Bronchial epithelial cell (primary cell): ENCODE data around the gene CKAP5. TPM values are rescaled to one million over a fixed set of nuclear protein-coding genes. Genes with fewer than 3 reads are reported as not detected.

Source experiments
- DNase-seq: peaks from one replicate; pipeline ENCODE4 v3.0.0-alpha.2; 2010; ENCODE audit warnings: low read depth
- FAIRE-seq: peaks from 2 replicates; lab custom pipeline; 2011; peaks lifted over from hg19 to GRCh38; lab: Jason Lieb, UNC
- H3K27me3 ChIP-seq: 2 replicates; pipeline ENCODE4 v1.5.1; 2011; ENCODE audit warnings: low read length; ENCODE audit not compliant: control insufficient read depth, insufficient read depth
- H3K36me3 ChIP-seq: 2 replicates; pipeline ENCODE4 v1.5.1; 2011; ENCODE audit warnings: low read length; ENCODE audit not compliant: control insufficient read depth, insufficient read depth
- H3K4me3 ChIP-seq: 2 replicates; pipeline ENCODE4 v1.5.1; 2011; ENCODE audit warnings: mild to moderate bottlenecking, low read depth, low read length, control low read depth
- CTCF ChIP-seq: IDR thresholded peaks from 2 replicates; pipeline ENCODE4 v1.5.1; 2011; ENCODE audit warnings: mild to moderate bottlenecking, moderate library complexity, low read length, control low read depth, inconsistent platforms; ENCODE audit not compliant: insufficient read depth, severe bottlenecking
- total RNA-seq: library from RNA; depleted of rRNA; stranded (reverse); fragments of >200 nt; gene quantifications from 2 replicates; pipeline ENCODE4 v1.2.1, GENCODE V29; 2014

Gene CKAP5
- total RNA-seq, 1 donor from 2014 or later = 41.6 TPM

GRCh38 chr11:46726206-46726862 is 119.7 kb downstream of the CKAP5 start:
- H3K36me3 ChIP-seq = no peaks in the 10 kb centered on the region
- no peak overlapping the region for H3K4me3 ChIP-seq
- TF ChIP-seq CTCF = no peak
- H3K27me3 ChIP-seq = no peaks in the 10 kb centered on the region
- FAIRE-seq (no peak), DNase-seq (no peak)

GRCh38 chr11:46725338-46726205 is 120.5 kb downstream of the CKAP5 start:
- TF ChIP-seq CTCF = no peak

GRCh38 chr11:46724088-46724487 is 122.0 kb downstream of the CKAP5 start:
- Histone ChIP-seq H3K27me3 (no peaks in the 10 kb centered on the region), H3K4me3 (no peak overlapping the region), H3K36me3 (no peaks in the 10 kb centered on the region)
- TF ChIP-seq CTCF = no peak
- FAIRE-seq (no peak), DNase-seq (no peak)

More at GRCh38 chr11:46725338-46726205, 120.5 kb downstream of the CKAP5 start:
- H3K4me3 ChIP-seq = no peak overlapping the region
- no peak for DNase-seq
- H3K36me3 ChIP-seq = no peaks in the 10 kb centered on the region
- H3K27me3 ChIP-seq = no peaks in the 10 kb centered on the region
- no peak for FAIRE-seq

GRCh38 chr11:46723359-46723680 is 122.8 kb downstream of the CKAP5 start:
- no peaks in the 10 kb centered on the region for H3K27me3 ChIP-seq
- H3K36me3 ChIP-seq = no peaks in the 10 kb centered on the region
- H3K4me3 ChIP-seq = no peak overlapping the region
- FAIRE-seq (no peak), DNase-seq (no peak)
- no peak for TF ChIP-seq CTCF

GRCh38 chr11:46722566-46723358 is 123.3 kb downstream of the CKAP5 start:
- TF ChIP-seq CTCF = no peak
- Histone ChIP-seq H3K27me3 (no peaks in the 10 kb centered on the region), H3K36me3 (no peaks in the 10 kb centered on the region), H3K4me3 (no peak overlapping the region)
- no peak for DNase-seq
- FAIRE-seq = no peak
